OCI-LY3 (cell line): ENCODE data around the gene DNAJC15.

ENCODE experiments used
- CTCF ChIP-seq: fragments of 200-600, 300-600 bp; sonication (generic); IDR thresholded peaks from 2 replicates; pipeline ENCODE4 v1.5.1; 2014; ENCODE audit warnings: antibody characterized with exemption, low read length, low read depth
- EZH2phosphoT487 ChIP-seq: fragments of 200-600 bp; shearing (Covaris generic); IDR thresholded peaks from 2 replicates; pipeline ENCODE4 v1.6.1; 2018; ENCODE audit warnings: antibody characterized with exemption, mixed run types, low read depth

GRCh38 chr13:42994878-42995277, 28.5 kb upstream of the DNAJC15 start:
- no peak for TF ChIP-seq CTCF
- no peak for TF ChIP-seq EZH2phosphoT487
